ENCODE measurements around the gene CLRN2.

- no peak for TF ChIP-seq CTCF (IDR thresholded peaks at IDR 0.05)
- TF ChIP-seq POLR2A (IDR thresholded peaks at IDR 0.05) = no peak
These were observed 6.6 kb downstream of the CLRN2 start for GRCh38 chr4:17521595-17521994.
